H1 (cell line): ENCODE results near the gene PGF. TPM values are rescaled to one million over a fixed set of nuclear protein-coding genes. Genes with fewer than 3 reads are reported as not detected.

Experiments used
- CTCF ChIA-PET: fragments of 300-600 bp; sonication (Branson Sonifier 250); formaldehyde crosslinking; loops from one replicate; lab custom pipeline; 2021; ENCODE audit not compliant: partially characterized antibody; lab: Charles Lee
- POLR2A ChIA-PET: fragments of 300-600 bp; sonication (Branson Sonifier 250); formaldehyde crosslinking; loops from one replicate; lab custom pipeline; 2021; ENCODE audit warnings: inconsistent platforms; ENCODE audit not compliant: partially characterized antibody; lab: Charles Lee
- DNase-seq, 2 experiments: peaks; one replicate each; pipeline versions ENCODE4 v3.0.0 to v3.0.0-alpha.2; 2010 to 2022; ENCODE audit warnings: low spot score in 2 of 2, low read depth in 1 of 2, mixed read lengths in 1 of 2
- FAIRE-seq: peaks from 2 replicates; lab custom pipeline; 2011; peaks lifted over from hg19 to GRCh38; lab: Jason Lieb, UNC
- H2AFZ ChIP-seq: 2 replicates; pipeline ENCODE4 v1.8.1; 2012; ENCODE audit warnings: low read length, inconsistent platforms
- H2AK5ac ChIP-seq: 2 replicates; pipeline ENCODE4 v1.6.1; 2013; ENCODE audit warnings: low read depth, low read length
- H2BK120ac ChIP-seq: replicated peaks from 2 replicates; pipeline ENCODE3; 2013; ENCODE audit warnings: low read depth, low read length, inconsistent platforms
- H2BK12ac ChIP-seq: 2 replicates; pipeline ENCODE4 v1.6.1; 2013; ENCODE audit warnings: low read depth, low read length
- H2BK15ac ChIP-seq: 2 replicates; pipeline ENCODE4 v1.6.1; 2013; ENCODE audit warnings: low read length
- H2BK20ac ChIP-seq: 2 replicates; pipeline ENCODE4 v1.6.1; 2013; ENCODE audit warnings: low read length
- H2BK5ac ChIP-seq: 2 replicates; pipeline ENCODE4 v1.6.1; 2013; ENCODE audit warnings: low read depth, low read length
- H3K14ac ChIP-seq: 2 replicates; pipeline ENCODE4 v1.6.1; 2013; ENCODE audit warnings: inconsistent platforms; ENCODE audit not compliant: insufficient read length
- H3K18ac ChIP-seq: 2 replicates; pipeline ENCODE4 v1.6.1; 2013; ENCODE audit warnings: low read length; ENCODE audit errors: extremely low read depth
- H3K23ac ChIP-seq: 2 replicates; pipeline ENCODE4 v1.6.1; 2013; ENCODE audit warnings: inconsistent platforms; ENCODE audit not compliant: insufficient read length
- H3K23me2 ChIP-seq: 2 replicates; pipeline ENCODE4 v1.6.1; 2013; ENCODE audit warnings: low read depth, low read length
- H3K27ac ChIP-seq: 2 replicates; pipeline ENCODE4 v1.6.1; 2011; ENCODE audit warnings: low read depth, low read length, inconsistent platforms
- H3K27me3 ChIP-seq, 4 experiments: replicated peaks in 1 of 4; 1 replicate in 1 of 4; 2 replicates in 3 of 4; pipeline versions ENCODE4 v1.6.1 to v1.8.1; 2011 to 2013; ENCODE audit warnings: low read length in 3 of 4, mild to moderate bottlenecking in 3 of 4, inconsistent platforms in 2 of 4, mixed read lengths in 2 of 4, moderate library complexity in 1 of 4; ENCODE audit not compliant: control insufficient read depth in 3 of 4, insufficient read depth in 3 of 4; ENCODE audit errors: extremely low read depth in 1 of 4
- H3K36me3 ChIP-seq, 4 experiments: 2 replicates each; pipeline versions ENCODE4 v1.6.1 to v1.8.1; 2011 to 2013; ENCODE audit warnings: mild to moderate bottlenecking in 4 of 4, low read length in 3 of 4, moderate library complexity in 2 of 4, control low read depth in 1 of 4, inconsistent platforms in 1 of 4; ENCODE audit not compliant: insufficient read depth in 4 of 4, control insufficient read depth in 2 of 4
- H3K4ac ChIP-seq: replicated peaks from 2 replicates; pipeline ENCODE3; 2013; ENCODE audit warnings: low read length, low read depth, mixed read lengths, inconsistent platforms; ENCODE audit not compliant: insufficient read length
- H3K4me1 ChIP-seq, 4 experiments: replicated peaks in 1 of 4; 1 replicate in 1 of 4; 2 replicates in 3 of 4; pipeline versions ENCODE4 v1.6.1 to v1.8.1; 2011 to 2013; ENCODE audit warnings: low read length in 3 of 4, inconsistent platforms in 2 of 4, mixed read lengths in 1 of 4; ENCODE audit not compliant: insufficient read depth in 4 of 4, control insufficient read depth in 3 of 4
- H3K4me2 ChIP-seq, 2 experiments: 2 replicates each; pipeline versions ENCODE4 v1.6.1 to v1.8.1; 2011 to 2013; ENCODE audit warnings: low read depth in 2 of 2, low read length in 2 of 2, control low read depth in 1 of 2, inconsistent platforms in 1 of 2, mild to moderate bottlenecking in 1 of 2; ENCODE audit not compliant: insufficient read depth in 1 of 2
- H3K4me3 ChIP-seq, 4 experiments: fragments of 200-600, 300-600 bp in 1 of 4; sonication (generic), shearing (Covaris generic), sonication (Bioruptor Twin) in 1 of 4; 2 replicates each; pipeline versions ENCODE4 v1.5.1 to v1.8.1; 2011 to 2016; ENCODE audit warnings: low read length in 4 of 4, low read depth in 3 of 4, control low read depth in 2 of 4, inconsistent platforms in 2 of 4, mild to moderate bottlenecking in 2 of 4, mixed read lengths in 1 of 4, moderate library complexity in 1 of 4; ENCODE audit not compliant: insufficient read depth in 2 of 4; ENCODE audit errors: extremely low read depth in 1 of 4
- H3K56ac ChIP-seq: replicated peaks from 2 replicates; pipeline ENCODE3; 2013; ENCODE audit warnings: low read depth, mild to moderate bottlenecking, mixed read lengths, low read length, inconsistent platforms; ENCODE audit not compliant: insufficient read length
- H3K79me1 ChIP-seq: 2 replicates; pipeline ENCODE4 v1.6.1; 2013; ENCODE audit warnings: low read depth, low read length, control low read depth
- H3K79me2 ChIP-seq, 2 experiments: 2 replicates each; pipeline versions ENCODE4 v1.6.1 to v1.8.1; 2012 to 2013; ENCODE audit warnings: low read length in 2 of 2, mild to moderate bottlenecking in 2 of 2, inconsistent platforms in 1 of 2; ENCODE audit not compliant: insufficient read depth in 2 of 2, control insufficient read depth in 1 of 2
- H3K9ac ChIP-seq, 4 experiments: replicated peaks in 1 of 4; 1 replicate in 1 of 4; 2 replicates in 3 of 4; pipeline versions ENCODE4 v1.6.1 to v1.8.1; 2011 to 2013; ENCODE audit warnings: low read depth in 3 of 4, low read length in 3 of 4, control low read depth in 2 of 4, mild to moderate bottlenecking in 2 of 4, moderate library complexity in 2 of 4, inconsistent platforms in 1 of 4; ENCODE audit errors: extremely low read depth in 1 of 4
- H3K9me3 ChIP-seq, 2 experiments: 2 replicates each; pipeline versions ENCODE4 v1.6.1 to v1.8.1; 2012 to 2013; ENCODE audit warnings: mild to moderate bottlenecking in 2 of 2, moderate library complexity in 2 of 2, control low read depth in 1 of 2, inconsistent platforms in 1 of 2, low read depth in 1 of 2, low read length in 1 of 2, mixed read lengths in 1 of 2; ENCODE audit not compliant: insufficient read depth in 2 of 2
- H4K20me1 ChIP-seq, 2 experiments: replicated peaks in 1 of 2; 2 replicates each; pipeline versions ENCODE3 to v1.8.1; 2011 to 2013; ENCODE audit warnings: inconsistent platforms in 2 of 2, low read length in 2 of 2, mild to moderate bottlenecking in 1 of 2; ENCODE audit not compliant: insufficient read depth in 2 of 2, control insufficient read depth in 1 of 2
- H4K5ac ChIP-seq: 2 replicates; pipeline ENCODE4 v1.6.1; 2013; ENCODE audit warnings: low read length, low read depth, mixed read lengths, inconsistent platforms; ENCODE audit not compliant: insufficient read length
- H4K8ac ChIP-seq: 2 replicates; pipeline ENCODE4 v1.8.0; 2013; ENCODE audit warnings: mild to moderate bottlenecking, moderate library complexity, low read length, inconsistent platforms; ENCODE audit not compliant: insufficient read depth; ENCODE audit errors: extremely low read depth
- H4K91ac ChIP-seq: replicated peaks from 2 replicates; pipeline ENCODE3; 2013; ENCODE audit warnings: low read length, mixed read lengths, inconsistent platforms; ENCODE audit not compliant: insufficient read length
- TAF7 ChIP-seq: optimal IDR thresholded peaks from 2 replicates; pipeline ENCODE3; 2011; ENCODE audit warnings: low read depth, mild to moderate bottlenecking, inconsistent platforms, low read length, moderate library complexity, borderline replicate concordance
- WGBS, 2 experiments: shearing (Covaris generic) in 1 of 2; methylation state at CpG; one replicate each; pipeline versions ENCODE4 v1.1.6 to v1.1.7; 2013 to 2015; ENCODE audit warnings: low lambda C conversion rate in 2 of 2, mixed read lengths in 2 of 2, inconsistent platforms in 1 of 2, low coverage in 1 of 2, missing lambda C conversion rate in 1 of 2; ENCODE audit not compliant: insufficient replicate concordance in 2 of 2, insufficient coverage in 1 of 2, insufficient read length in 1 of 2; ENCODE audit errors: extremely low coverage in 1 of 2, missing lambda C conversion rate in 1 of 2; 5-methylcytosine and 5-hydroxymethylcytosine counted together
- polyA plus RNA-seq, 7 experiments: library from polyadenylated mRNA; depleted of rRNA in 3 of 7; stranded (reverse) in 5 of 7; unstranded in 2 of 7; fragments of >200 nt in 5 of 7; fragments of 200-250 nt in 2 of 7; gene quantifications; 1 replicate in 5 of 7; 2 replicates in 1 of 7; 4 replicates in 1 of 7; pipeline versions ENCODE4 v1.2.1 to v1.2.3, GENCODE V29; 2011 to 2013; ENCODE audit warnings: missing spikeins in 2 of 7, mixed read lengths in 2 of 7
- total RNA-seq: library from RNA; stranded (reverse); fragmentation: NEBNext Ultra II Directional; extraction: Animal tissue kit (Norgen Biotek cat#: 25700); gene quantifications from 2 replicates; pipeline ENCODE4 v1.2.1, GENCODE V29; 2021
- TF ChIP-seq, protein P1 (sequence below): IDR thresholded peaks from 2 replicates; pipeline ENCODE4 v1.6.1; 2011; ENCODE audit warnings: low read length, improper control_type of control experiment

PGF gene
- total and polyA plus RNA-seq, 2 of the 8 experiments (the other 6 are each of a cell fraction or from before 2014, with no cell fraction given): 2.1 to 4.1 TPM

DNA sequence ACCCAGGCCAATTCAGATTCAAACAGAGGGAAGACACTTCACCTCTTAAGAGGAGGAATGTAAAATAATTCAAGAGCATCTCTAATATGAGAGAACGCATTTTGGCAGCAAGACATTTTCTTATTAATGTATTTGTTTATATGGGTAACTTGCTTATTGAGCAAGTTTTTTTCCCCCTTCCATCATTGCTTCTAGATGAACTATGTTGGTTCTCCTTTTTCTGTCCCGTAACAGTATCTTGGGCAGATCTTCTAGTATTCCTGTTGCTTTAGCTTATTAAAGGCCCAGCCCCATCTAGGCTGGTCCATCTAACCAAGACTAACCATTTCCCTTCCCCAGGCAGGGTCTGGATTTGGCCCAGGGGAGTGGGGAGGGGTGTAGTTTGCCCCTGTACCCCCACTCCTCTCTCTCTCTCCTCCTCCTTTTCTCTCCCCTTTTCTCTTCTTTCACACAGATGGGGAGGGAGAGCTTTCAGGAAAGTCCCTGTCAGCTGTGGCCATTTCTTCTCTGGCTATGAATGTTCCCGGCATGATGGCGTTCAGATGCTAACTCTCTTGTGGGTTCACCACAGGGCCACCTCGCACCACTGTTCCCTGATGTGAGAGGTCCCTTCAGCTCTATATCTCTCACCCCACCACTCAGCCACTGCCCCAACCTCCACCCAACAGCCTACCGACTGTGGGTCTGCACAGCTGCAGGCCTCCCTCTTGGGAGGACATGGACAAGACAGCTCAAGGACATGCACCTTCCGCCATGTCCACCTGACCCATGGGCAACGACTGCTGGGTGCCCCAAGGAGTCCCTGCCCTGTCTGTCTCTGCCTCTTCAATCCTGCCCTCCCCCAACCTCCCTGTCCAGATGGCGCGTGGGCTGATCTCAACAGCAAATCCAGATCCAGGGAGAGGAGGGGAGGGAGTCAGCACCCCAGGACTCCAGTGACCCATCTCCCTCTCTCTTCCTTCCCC is 16.6 kb downstream of the PGF start:
- no peak overlapping the region for H4K8ac ChIP-seq
- H3K4me2 ChIP-seq: no peak overlapping the region
- H4K20me1 ChIP-seq: no peaks in the 10 kb centered on the region
- H2BK5ac ChIP-seq: no peak overlapping the region
- no peak overlapping the region for H3K9ac ChIP-seq
- H3K23ac ChIP-seq: no peak overlapping the region
- H3K4me1 ChIP-seq: peaks cover 0 to 5% (median 0%) of the 10 kb centered on the region in 4 experiments; a peak in 1 of 7 replicates
- no peak for FAIRE-seq
- no peaks in the 10 kb centered on the region for H3K79me2 ChIP-seq
- no peaks in the 10 kb centered on the region for H3K27me3 ChIP-seq
- H3K56ac ChIP-seq: no peak overlapping the region
- H4K5ac ChIP-seq: no peak overlapping the region
- no peaks in the 10 kb centered on the region for H3K23me2 ChIP-seq
- H2BK15ac ChIP-seq: no peak overlapping the region
- H3K4me3 ChIP-seq: no peak overlapping the region
- H2BK20ac ChIP-seq: no peak overlapping the region
- no peaks in the 10 kb centered on the region for H3K36me3 ChIP-seq
- H2AFZ ChIP-seq: no peak overlapping the region
- no peak overlapping the region for H3K18ac ChIP-seq
- H3K27ac ChIP-seq: no peak overlapping the region
- TF ChIP-seq, protein P1, sequence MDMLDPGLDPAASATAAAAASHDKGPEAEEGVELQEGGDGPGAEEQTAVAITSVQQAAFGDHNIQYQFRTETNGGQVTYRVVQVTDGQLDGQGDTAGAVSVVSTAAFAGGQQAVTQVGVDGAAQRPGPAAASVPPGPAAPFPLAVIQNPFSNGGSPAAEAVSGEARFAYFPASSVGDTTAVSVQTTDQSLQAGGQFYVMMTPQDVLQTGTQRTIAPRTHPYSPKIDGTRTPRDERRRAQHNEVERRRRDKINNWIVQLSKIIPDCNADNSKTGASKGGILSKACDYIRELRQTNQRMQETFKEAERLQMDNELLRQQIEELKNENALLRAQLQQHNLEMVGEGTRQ: no peak
- TF ChIP-seq TAF7: no peak
- TF ChIP-seq, all 59 proteins: peak for 0
- H2BK12ac ChIP-seq: no peak overlapping the region
- H2BK120ac ChIP-seq: no peak overlapping the region
- H3K9me3 ChIP-seq: no peaks in the 10 kb centered on the region
- ChIA-PET POLR2A (interaction anchor here (0.6 to 2.0 kb wide), 5 partner anchors 10 to 113 kb away, joined by 3 to 8 read pairs (median 4); partner anchors contain the start of gene RPS6KL1), CTCF (interaction anchor here (0.6 to 11.9 kb wide), 12 partner anchors 8 to 176 kb away, joined by 3 to 146 read pairs (median 4); no protein-coding TSS in a partner anchor)
- no peak overlapping the region for H2AK5ac ChIP-seq
- WGBS, 2 experiments: 90% methylated on average over 10 of the region's 10 CpGs; no CpG with 5 or more reads in 1 of the 2 experiments
- no peak overlapping the region for H3K4ac ChIP-seq
- no peak overlapping the region for H3K14ac ChIP-seq
- H4K91ac ChIP-seq: no peak overlapping the region
- H3K79me1 ChIP-seq: no peaks in the 10 kb centered on the region
- no peak for DNase-seq
